H1 (cell line): ENCODE measurements around the gene TPT1. TPM values are rescaled to one million over a fixed set of nuclear protein-coding genes. Genes with fewer than 3 reads are reported as not detected.

Experiments used
- CTCF ChIA-PET: fragments of 300-600 bp; sonication (Branson Sonifier 250); formaldehyde crosslinking; loops from one replicate; lab custom pipeline; 2021; ENCODE audit not compliant: partially characterized antibody; lab: Charles Lee
- POLR2A ChIA-PET: fragments of 300-600 bp; sonication (Branson Sonifier 250); formaldehyde crosslinking; loops from one replicate; lab custom pipeline; 2021; ENCODE audit warnings: inconsistent platforms; ENCODE audit not compliant: partially characterized antibody; lab: Charles Lee
- DNase-seq, 2 experiments: peaks; one replicate each; pipeline versions ENCODE4 v3.0.0 to v3.0.0-alpha.2; 2010 to 2022; ENCODE audit warnings: low spot score in 2 of 2, low read depth in 1 of 2, mixed read lengths in 1 of 2
- FAIRE-seq: peaks from 2 replicates; lab custom pipeline; 2011; peaks lifted over from hg19 to GRCh38; lab: Jason Lieb, UNC
- H2AFZ ChIP-seq: 2 replicates; pipeline ENCODE4 v1.8.1; 2012; ENCODE audit warnings: low read length, inconsistent platforms
- H2AK5ac ChIP-seq: 2 replicates; pipeline ENCODE4 v1.6.1; 2013; ENCODE audit warnings: low read depth, low read length
- H2BK120ac ChIP-seq: replicated peaks from 2 replicates; pipeline ENCODE3; 2013; ENCODE audit warnings: low read depth, low read length, inconsistent platforms
- H2BK12ac ChIP-seq: 2 replicates; pipeline ENCODE4 v1.6.1; 2013; ENCODE audit warnings: low read depth, low read length
- H2BK15ac ChIP-seq: 2 replicates; pipeline ENCODE4 v1.6.1; 2013; ENCODE audit warnings: low read length
- H2BK20ac ChIP-seq: 2 replicates; pipeline ENCODE4 v1.6.1; 2013; ENCODE audit warnings: low read length
- H2BK5ac ChIP-seq: 2 replicates; pipeline ENCODE4 v1.6.1; 2013; ENCODE audit warnings: low read depth, low read length
- H3K14ac ChIP-seq: 2 replicates; pipeline ENCODE4 v1.6.1; 2013; ENCODE audit warnings: inconsistent platforms; ENCODE audit not compliant: insufficient read length
- H3K18ac ChIP-seq: 2 replicates; pipeline ENCODE4 v1.6.1; 2013; ENCODE audit warnings: low read length; ENCODE audit errors: extremely low read depth
- H3K23ac ChIP-seq: 2 replicates; pipeline ENCODE4 v1.6.1; 2013; ENCODE audit warnings: inconsistent platforms; ENCODE audit not compliant: insufficient read length
- H3K23me2 ChIP-seq: 2 replicates; pipeline ENCODE4 v1.6.1; 2013; ENCODE audit warnings: low read depth, low read length
- H3K27ac ChIP-seq: 2 replicates; pipeline ENCODE4 v1.6.1; 2011; ENCODE audit warnings: low read depth, low read length, inconsistent platforms
- H3K27me3 ChIP-seq, 4 experiments: replicated peaks in 1 of 4; 1 replicate in 1 of 4; 2 replicates in 3 of 4; pipeline versions ENCODE4 v1.6.1 to v1.8.1; 2011 to 2013; ENCODE audit warnings: low read length in 3 of 4, mild to moderate bottlenecking in 3 of 4, inconsistent platforms in 2 of 4, mixed read lengths in 2 of 4, moderate library complexity in 1 of 4; ENCODE audit not compliant: control insufficient read depth in 3 of 4, insufficient read depth in 3 of 4; ENCODE audit errors: extremely low read depth in 1 of 4
- H3K36me3 ChIP-seq, 4 experiments: 2 replicates each; pipeline versions ENCODE4 v1.6.1 to v1.8.1; 2011 to 2013; ENCODE audit warnings: mild to moderate bottlenecking in 4 of 4, low read length in 3 of 4, moderate library complexity in 2 of 4, control low read depth in 1 of 4, inconsistent platforms in 1 of 4; ENCODE audit not compliant: insufficient read depth in 4 of 4, control insufficient read depth in 2 of 4
- H3K4ac ChIP-seq: replicated peaks from 2 replicates; pipeline ENCODE3; 2013; ENCODE audit warnings: low read length, low read depth, mixed read lengths, inconsistent platforms; ENCODE audit not compliant: insufficient read length
- H3K4me1 ChIP-seq, 4 experiments: replicated peaks in 1 of 4; 1 replicate in 1 of 4; 2 replicates in 3 of 4; pipeline versions ENCODE4 v1.6.1 to v1.8.1; 2011 to 2013; ENCODE audit warnings: low read length in 3 of 4, inconsistent platforms in 2 of 4, mixed read lengths in 1 of 4; ENCODE audit not compliant: insufficient read depth in 4 of 4, control insufficient read depth in 3 of 4
- H3K4me2 ChIP-seq, 2 experiments: 2 replicates each; pipeline versions ENCODE4 v1.6.1 to v1.8.1; 2011 to 2013; ENCODE audit warnings: low read depth in 2 of 2, low read length in 2 of 2, control low read depth in 1 of 2, inconsistent platforms in 1 of 2, mild to moderate bottlenecking in 1 of 2; ENCODE audit not compliant: insufficient read depth in 1 of 2
- H3K4me3 ChIP-seq, 4 experiments: fragments of 200-600, 300-600 bp in 1 of 4; sonication (generic), shearing (Covaris generic), sonication (Bioruptor Twin) in 1 of 4; 2 replicates each; pipeline versions ENCODE4 v1.5.1 to v1.8.1; 2011 to 2016; ENCODE audit warnings: low read length in 4 of 4, low read depth in 3 of 4, control low read depth in 2 of 4, inconsistent platforms in 2 of 4, mild to moderate bottlenecking in 2 of 4, mixed read lengths in 1 of 4, moderate library complexity in 1 of 4; ENCODE audit not compliant: insufficient read depth in 2 of 4; ENCODE audit errors: extremely low read depth in 1 of 4
- H3K56ac ChIP-seq: replicated peaks from 2 replicates; pipeline ENCODE3; 2013; ENCODE audit warnings: low read depth, mild to moderate bottlenecking, mixed read lengths, low read length, inconsistent platforms; ENCODE audit not compliant: insufficient read length
- H3K79me1 ChIP-seq: 2 replicates; pipeline ENCODE4 v1.6.1; 2013; ENCODE audit warnings: low read depth, low read length, control low read depth
- H3K79me2 ChIP-seq, 2 experiments: 2 replicates each; pipeline versions ENCODE4 v1.6.1 to v1.8.1; 2012 to 2013; ENCODE audit warnings: low read length in 2 of 2, mild to moderate bottlenecking in 2 of 2, inconsistent platforms in 1 of 2; ENCODE audit not compliant: insufficient read depth in 2 of 2, control insufficient read depth in 1 of 2
- H3K9ac ChIP-seq, 4 experiments: replicated peaks in 1 of 4; 1 replicate in 1 of 4; 2 replicates in 3 of 4; pipeline versions ENCODE4 v1.6.1 to v1.8.1; 2011 to 2013; ENCODE audit warnings: low read depth in 3 of 4, low read length in 3 of 4, control low read depth in 2 of 4, mild to moderate bottlenecking in 2 of 4, moderate library complexity in 2 of 4, inconsistent platforms in 1 of 4; ENCODE audit errors: extremely low read depth in 1 of 4
- H3K9me3 ChIP-seq, 2 experiments: 2 replicates each; pipeline versions ENCODE4 v1.6.1 to v1.8.1; 2012 to 2013; ENCODE audit warnings: mild to moderate bottlenecking in 2 of 2, moderate library complexity in 2 of 2, control low read depth in 1 of 2, inconsistent platforms in 1 of 2, low read depth in 1 of 2, low read length in 1 of 2, mixed read lengths in 1 of 2; ENCODE audit not compliant: insufficient read depth in 2 of 2
- H4K20me1 ChIP-seq, 2 experiments: replicated peaks in 1 of 2; 2 replicates each; pipeline versions ENCODE3 to v1.8.1; 2011 to 2013; ENCODE audit warnings: inconsistent platforms in 2 of 2, low read length in 2 of 2, mild to moderate bottlenecking in 1 of 2; ENCODE audit not compliant: insufficient read depth in 2 of 2, control insufficient read depth in 1 of 2
- H4K5ac ChIP-seq: 2 replicates; pipeline ENCODE4 v1.6.1; 2013; ENCODE audit warnings: low read length, low read depth, mixed read lengths, inconsistent platforms; ENCODE audit not compliant: insufficient read length
- H4K8ac ChIP-seq: 2 replicates; pipeline ENCODE4 v1.8.0; 2013; ENCODE audit warnings: mild to moderate bottlenecking, moderate library complexity, low read length, inconsistent platforms; ENCODE audit not compliant: insufficient read depth; ENCODE audit errors: extremely low read depth
- H4K91ac ChIP-seq: replicated peaks from 2 replicates; pipeline ENCODE3; 2013; ENCODE audit warnings: low read length, mixed read lengths, inconsistent platforms; ENCODE audit not compliant: insufficient read length
- CBX8 ChIP-seq: fragments of 300-800, 300-1000 bp; sonication (generic); IDR thresholded peaks from 2 replicates; pipeline ENCODE4 v1.7.1; 2016; ENCODE audit warnings: low read depth, low read length, borderline replicate concordance
- CEBPB ChIP-seq: IDR thresholded peaks from 2 replicates; pipeline ENCODE4 v1.6.1; 2012; ENCODE audit warnings: low read depth, low read length
- GTF2F1 ChIP-seq: IDR thresholded peaks from 2 replicates; pipeline ENCODE4 v1.6.1; 2012; ENCODE audit warnings: low read depth, low read length, improper control_type of control experiment, borderline replicate concordance
- HDAC6 ChIP-seq: IDR thresholded peaks from one replicate; pipeline ENCODE4 v1.7.1; 2012; ENCODE audit warnings: low read depth, mild to moderate bottlenecking, inconsistent platforms, low read length, moderate library complexity
- NRF1 ChIP-seq: IDR thresholded peaks from 2 replicates; pipeline ENCODE4 v1.6.1; 2011; ENCODE audit warnings: mild to moderate bottlenecking, low read depth, low read length, improper control_type of control experiment
- PHF8 ChIP-seq: fragments of 200-600 bp; sonication (generic); conservative IDR thresholded peaks from 2 replicates; pipeline ENCODE4 v1.7.1; 2012; ENCODE audit warnings: low read depth, mild to moderate bottlenecking, inconsistent platforms, low read length, moderate library complexity
- POLR2AphosphoS5 ChIP-seq: IDR thresholded peaks from 2 replicates; pipeline ENCODE4 v1.6.1; 2011; ENCODE audit warnings: low read depth, low read length
- RFX5 ChIP-seq: IDR thresholded peaks from 2 replicates; pipeline ENCODE4 v1.6.1; 2011; ENCODE audit warnings: low read depth, low read length, improper control_type of control experiment, borderline replicate concordance
- SIX5 ChIP-seq: IDR thresholded peaks from 2 replicates; pipeline ENCODE4 v1.6.1; 2011; ENCODE audit warnings: mild to moderate bottlenecking, low read depth, low read length
- TAF1 ChIP-seq: IDR thresholded peaks from 2 replicates; pipeline ENCODE4 v1.6.1; 2011; ENCODE audit warnings: mild to moderate bottlenecking, low read depth, low read length
- WGBS, 2 experiments: shearing (Covaris generic) in 1 of 2; methylation state at CpG; one replicate each; pipeline versions ENCODE4 v1.1.6 to v1.1.7; 2013 to 2015; ENCODE audit warnings: low lambda C conversion rate in 2 of 2, mixed read lengths in 2 of 2, inconsistent platforms in 1 of 2, low coverage in 1 of 2, missing lambda C conversion rate in 1 of 2; ENCODE audit not compliant: insufficient replicate concordance in 2 of 2, insufficient coverage in 1 of 2, insufficient read length in 1 of 2; ENCODE audit errors: extremely low coverage in 1 of 2, missing lambda C conversion rate in 1 of 2; 5-methylcytosine and 5-hydroxymethylcytosine counted together
- polyA plus RNA-seq, 7 experiments: library from polyadenylated mRNA; depleted of rRNA in 3 of 7; stranded (reverse) in 5 of 7; unstranded in 2 of 7; fragments of >200 nt in 5 of 7; fragments of 200-250 nt in 2 of 7; gene quantifications; 1 replicate in 5 of 7; 2 replicates in 1 of 7; 4 replicates in 1 of 7; pipeline versions ENCODE4 v1.2.1 to v1.2.3, GENCODE V29; 2011 to 2013; ENCODE audit warnings: missing spikeins in 2 of 7, mixed read lengths in 2 of 7
- total RNA-seq: library from RNA; stranded (reverse); fragmentation: NEBNext Ultra II Directional; extraction: Animal tissue kit (Norgen Biotek cat#: 25700); gene quantifications from 2 replicates; pipeline ENCODE4 v1.2.1, GENCODE V29; 2021

TPT1 gene
- total and polyA plus RNA-seq, 2 of the 8 experiments (the other 6 are each of a cell fraction or from before 2014, with no cell fraction given) = 2,245 to 2,279 TPM

DNA sequence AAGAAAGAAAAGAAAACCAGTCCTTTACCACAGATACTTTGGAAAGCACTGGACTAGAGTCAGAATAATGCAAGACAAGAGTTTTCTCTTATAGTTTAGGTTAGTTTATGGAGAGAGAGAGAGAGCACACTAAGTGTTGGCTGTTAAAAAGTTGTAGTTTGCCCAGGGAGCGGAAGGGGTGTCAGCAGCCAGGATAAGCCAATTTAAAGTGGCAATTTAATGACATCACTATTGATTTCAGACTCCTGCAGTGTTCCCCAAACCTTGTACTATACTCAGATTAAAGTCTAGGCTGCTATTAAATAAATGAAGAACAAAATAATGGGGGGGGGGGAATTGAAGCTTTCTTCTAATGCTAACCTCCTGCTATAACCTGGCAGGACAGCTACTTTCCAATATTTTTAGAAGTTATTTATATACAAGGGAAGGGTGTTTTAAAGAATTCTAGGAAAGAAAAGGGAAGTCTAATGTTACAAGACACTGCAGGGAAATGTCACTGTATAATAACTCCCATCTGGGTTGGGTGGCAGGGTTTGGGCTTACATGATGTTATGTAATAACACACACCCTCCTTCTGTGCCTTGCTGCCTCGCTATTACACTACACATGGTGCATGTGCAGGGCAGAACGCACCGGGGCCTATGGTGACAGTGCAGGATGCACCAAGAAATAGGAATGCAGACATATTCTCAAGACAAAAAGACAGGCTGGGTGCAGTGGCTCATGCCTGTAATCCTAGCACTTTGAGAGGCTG, 19.9 kb downstream of the TPT1 start:
- POLR2A ChIA-PET = interaction anchor here (17.8 kb wide), 1 partner anchor 16 kb away, joined by 319 read pairs; the partner anchor contains the start of gene TPT1

More for the DNA sequence above, 19.9 kb downstream of the TPT1 start:
- no peak for DNase-seq
- no peak overlapping the region for H2BK120ac ChIP-seq
- H3K27ac ChIP-seq = no peak overlapping the region
- no peak overlapping the region for H2AK5ac ChIP-seq
- H2BK12ac ChIP-seq = no peak overlapping the region
- no peak for FAIRE-seq
- H3K27me3 ChIP-seq = no peaks in the 10 kb centered on the region
- H2BK15ac ChIP-seq = no peak overlapping the region
- no peaks in the 10 kb centered on the region for H3K23me2 ChIP-seq
- no peak overlapping the region for H2BK5ac ChIP-seq
- H3K14ac ChIP-seq = no peak overlapping the region
- CTCF ChIA-PET = interaction anchor here (0.6 to 1.6 kb wide), 5 partner anchors 9 to 274 kb away, joined by 3 to 4 read pairs (median 4); no protein-coding TSS in a partner anchor
- no peak overlapping the region for H4K5ac ChIP-seq
- H3K9me3 ChIP-seq = no peaks in the 10 kb centered on the region
- no peak overlapping the region for H3K56ac ChIP-seq
- no peak overlapping the region for H4K8ac ChIP-seq
- no peaks in the 10 kb centered on the region for H3K36me3 ChIP-seq
- H3K79me2 ChIP-seq = no peaks in the 10 kb centered on the region
- WGBS, 2 experiments = 80% methylated on average over 4 of the region's 4 CpGs; no CpG with 5 or more reads in 1 of the 2 experiments
- no peak overlapping the region for H4K91ac ChIP-seq
- no peaks in the 10 kb centered on the region for H3K79me1 ChIP-seq
- no peak overlapping the region for H2AFZ ChIP-seq
- H3K4me2 ChIP-seq = no peak overlapping the region
- no peak overlapping the region for H3K23ac ChIP-seq
- H2BK20ac ChIP-seq = no peak overlapping the region
- no peak overlapping the region for H3K18ac ChIP-seq
- no peaks in the 10 kb centered on the region for H4K20me1 ChIP-seq
- H3K9ac ChIP-seq = no peak overlapping the region
- H3K4me1 ChIP-seq = no peaks in the 10 kb centered on the region
- TF ChIP-seq PHF8 (no peak), SIX5 (no peak), CBX8 (no peak), RFX5 (no peak), POLR2AphosphoS5 (no peak), CEBPB (no peak), TAF1 (no peak), GTF2F1 (no peak), NRF1 (no peak), HDAC6 (no peak)
- H3K4ac ChIP-seq = no peak overlapping the region
- H3K4me3 ChIP-seq = no peak overlapping the region
